SK-N-SH (cell line): ENCODE data around the gene STRIT1.

Experiments used
- EZH2phosphoT487 ChIP-seq: fragments of 200-600 bp; sonication (generic); IDR thresholded peaks from 2 replicates; pipeline ENCODE4 v1.6.1; 2017; ENCODE audit warnings: low read depth, mixed run types, mild to moderate bottlenecking, antibody characterized with exemption, moderate library complexity, borderline replicate concordance
- GABPA ChIP-seq: IDR thresholded peaks from 2 replicates; pipeline ENCODE4 v1.4.0; 2012; ENCODE audit warnings: low read depth, mild to moderate bottlenecking
- GATA2 ChIP-seq: sonication (generic); formaldehyde crosslinking; IDR thresholded peaks from 2 replicates; pipeline ENCODE4 v1.5.0; 2020; ENCODE audit warnings: mild to moderate bottlenecking, missing genetic modification reagents
- NRF1 ChIP-seq: IDR thresholded peaks from 2 replicates; pipeline ENCODE4 v1.6.1; 2012; ENCODE audit warnings: low read depth, mild to moderate bottlenecking, low read length
- POLR2AphosphoS5 ChIP-seq: IDR thresholded peaks from 2 replicates; pipeline ENCODE4 v1.6.1; 2012; ENCODE audit warnings: low read depth, low read length
- RAD21 ChIP-seq: IDR thresholded peaks from 2 replicates; pipeline ENCODE4 v1.6.1; 2012; ENCODE audit warnings: mild to moderate bottlenecking, low read length
- TAF1 ChIP-seq: IDR thresholded peaks from 2 replicates; pipeline ENCODE4 v1.6.1; 2012; ENCODE audit warnings: low read depth, mild to moderate bottlenecking, low read length, moderate library complexity, borderline replicate concordance
- TEAD4 ChIP-seq: IDR thresholded peaks from 2 replicates; pipeline ENCODE4 v1.4.0; 2012; ENCODE audit warnings: mild to moderate bottlenecking, borderline replicate concordance; ENCODE audit not compliant: insufficient read depth
- USF1 ChIP-seq: IDR thresholded peaks from 2 replicates; pipeline ENCODE4 v1.4.0; 2012; ENCODE audit warnings: low read depth, borderline replicate concordance
- TF ChIP-seq, protein P1 (sequence below): fragments of 200-600 bp; sonication (generic); IDR thresholded peaks from 2 replicates; pipeline ENCODE4 v1.6.1; 2017; ENCODE audit warnings: antibody characterized with exemption, mild to moderate bottlenecking, moderate library complexity
- TF ChIP-seq, protein P2 (sequence below): fragments of 150-350 bp; IDR thresholded peaks from 2 replicates; pipeline ENCODE4 v1.6.1; 2017; ENCODE audit warnings: antibody characterized with exemption, low read length, low read depth, borderline replicate concordance

- TF ChIP-seq RAD21 (no peak), EZH2phosphoT487 (no peak), USF1 (no peak), POLR2AphosphoS5 (no peak), NRF1 (no peak), GABPA (no peak), GATA2 (no peak), TAF1 (no peak), TEAD4 (no peak)
- TF ChIP-seq, protein P1, sequence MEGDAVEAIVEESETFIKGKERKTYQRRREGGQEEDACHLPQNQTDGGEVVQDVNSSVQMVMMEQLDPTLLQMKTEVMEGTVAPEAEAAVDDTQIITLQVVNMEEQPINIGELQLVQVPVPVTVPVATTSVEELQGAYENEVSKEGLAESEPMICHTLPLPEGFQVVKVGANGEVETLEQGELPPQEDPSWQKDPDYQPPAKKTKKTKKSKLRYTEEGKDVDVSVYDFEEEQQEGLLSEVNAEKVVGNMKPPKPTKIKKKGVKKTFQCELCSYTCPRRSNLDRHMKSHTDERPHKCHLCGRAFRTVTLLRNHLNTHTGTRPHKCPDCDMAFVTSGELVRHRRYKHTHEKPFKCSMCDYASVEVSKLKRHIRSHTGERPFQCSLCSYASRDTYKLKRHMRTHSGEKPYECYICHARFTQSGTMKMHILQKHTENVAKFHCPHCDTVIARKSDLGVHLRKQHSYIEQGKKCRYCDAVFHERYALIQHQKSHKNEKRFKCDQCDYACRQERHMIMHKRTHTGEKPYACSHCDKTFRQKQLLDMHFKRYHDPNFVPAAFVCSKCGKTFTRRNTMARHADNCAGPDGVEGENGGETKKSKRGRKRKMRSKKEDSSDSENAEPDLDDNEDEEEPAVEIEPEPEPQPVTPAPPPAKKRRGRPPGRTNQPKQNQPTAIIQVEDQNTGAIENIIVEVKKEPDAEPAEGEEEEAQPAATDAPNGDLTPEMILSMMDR = no peak
- TF ChIP-seq, protein P2, sequence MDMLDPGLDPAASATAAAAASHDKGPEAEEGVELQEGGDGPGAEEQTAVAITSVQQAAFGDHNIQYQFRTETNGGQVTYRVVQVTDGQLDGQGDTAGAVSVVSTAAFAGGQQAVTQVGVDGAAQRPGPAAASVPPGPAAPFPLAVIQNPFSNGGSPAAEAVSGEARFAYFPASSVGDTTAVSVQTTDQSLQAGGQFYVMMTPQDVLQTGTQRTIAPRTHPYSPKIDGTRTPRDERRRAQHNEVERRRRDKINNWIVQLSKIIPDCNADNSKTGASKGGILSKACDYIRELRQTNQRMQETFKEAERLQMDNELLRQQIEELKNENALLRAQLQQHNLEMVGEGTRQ = no peak
Observed at GRCh38 chr3:155308831-155309230, 15.3 kb upstream of the STRIT1 start.
